ENCODE data around the gene TBC1D16. TPM values are rescaled to one million over a fixed set of nuclear protein-coding genes. Genes with fewer than 3 reads are reported as not detected.

TBC1D16 gene
- total RNA-seq, 1 experiment from 2014 or later, result 85.8 TPM

GRCh38 chr17:79937391-79938335, 98.0 kb downstream of the TBC1D16 start:
- no peaks in the 10 kb centered on the region for H3K9me3 Mint-ChIP-seq
- no peak overlapping the region for H2BK5ac ChIP-seq (ENCODE audit: insufficient read length, low read length)
- no peaks in the 10 kb centered on the region for H3K27me3 ChIP-seq (ENCODE audit: insufficient read depth, low read length)
- H2BK15ac ChIP-seq (ENCODE audit: low read depth, low read length), result no peak overlapping the region
- no peak overlapping the region for H2BK120ac ChIP-seq (ENCODE audit: low read depth, low read length, poor library complexity, severe bottlenecking)
- TF ChIP-seq, protein P1, sequence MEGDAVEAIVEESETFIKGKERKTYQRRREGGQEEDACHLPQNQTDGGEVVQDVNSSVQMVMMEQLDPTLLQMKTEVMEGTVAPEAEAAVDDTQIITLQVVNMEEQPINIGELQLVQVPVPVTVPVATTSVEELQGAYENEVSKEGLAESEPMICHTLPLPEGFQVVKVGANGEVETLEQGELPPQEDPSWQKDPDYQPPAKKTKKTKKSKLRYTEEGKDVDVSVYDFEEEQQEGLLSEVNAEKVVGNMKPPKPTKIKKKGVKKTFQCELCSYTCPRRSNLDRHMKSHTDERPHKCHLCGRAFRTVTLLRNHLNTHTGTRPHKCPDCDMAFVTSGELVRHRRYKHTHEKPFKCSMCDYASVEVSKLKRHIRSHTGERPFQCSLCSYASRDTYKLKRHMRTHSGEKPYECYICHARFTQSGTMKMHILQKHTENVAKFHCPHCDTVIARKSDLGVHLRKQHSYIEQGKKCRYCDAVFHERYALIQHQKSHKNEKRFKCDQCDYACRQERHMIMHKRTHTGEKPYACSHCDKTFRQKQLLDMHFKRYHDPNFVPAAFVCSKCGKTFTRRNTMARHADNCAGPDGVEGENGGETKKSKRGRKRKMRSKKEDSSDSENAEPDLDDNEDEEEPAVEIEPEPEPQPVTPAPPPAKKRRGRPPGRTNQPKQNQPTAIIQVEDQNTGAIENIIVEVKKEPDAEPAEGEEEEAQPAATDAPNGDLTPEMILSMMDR (conservative IDR thresholded peaks at IDR 0.05), result no peak
- peaks cover 15 to 31% (median 24%) of the 10 kb centered on the region in 3 experiments for H3K36me3 Mint-ChIP-seq (ENCODE audit: insufficient read depth in 1 of 3, low read depth in 3 of 3)
- H3K27me3 Mint-ChIP-seq (ENCODE audit: low read depth), result peaks cover 6% of the 10 kb centered on the region
- no peaks in the 10 kb centered on the region for H3K79me1 ChIP-seq (ENCODE audit: insufficient read depth, low read depth, low read length, poor library complexity, severe bottlenecking)
- H2BK20ac ChIP-seq (ENCODE audit: low read depth, low read length, poor library complexity, severe bottlenecking), result no peak overlapping the region
- H3K4me1 ChIP-seq (ENCODE audit: insufficient read depth, low read length), result peaks cover 3% of the 10 kb centered on the region
- no peak overlapping the region for H3K18ac ChIP-seq (ENCODE audit: insufficient read length, low read depth, low read length)
- peaks cover 50 to 60% of the 10 kb centered on the region in 2 experiments for H3K4me1 Mint-ChIP-seq
- no peak overlapping the region for H4K8ac ChIP-seq (replicated peaks; ENCODE audit: insufficient read length, low read depth, low read length)
- no peak overlapping the region for H3K9ac ChIP-seq (ENCODE audit: extremely low read depth, insufficient read length, low read length)
- H3K23ac ChIP-seq (ENCODE audit: insufficient read length, low read depth, low read length), result no peak overlapping the region
- H3K79me2 ChIP-seq (ENCODE audit: insufficient read depth, low read length), result no peaks in the 10 kb centered on the region
- H4K91ac ChIP-seq (ENCODE audit: insufficient read length, low read depth, low read length), result no peak overlapping the region
- no peak overlapping the region for H3K4me2 ChIP-seq (ENCODE audit: insufficient read depth, insufficient read length, low read length)
- H3K27ac Mint-ChIP-seq, result peak overlapping the region; percentile 6 to 79 (median 57); a peak in 4 of 7 replicates
- H3K23me2 ChIP-seq (ENCODE audit: insufficient read length, low read depth, low read length, poor library complexity, severe bottlenecking), result no peaks in the 10 kb centered on the region
- no peak overlapping the region for H3K27ac ChIP-seq (ENCODE audit: insufficient read length, low read depth, low read length)
- H2AFZ ChIP-seq (ENCODE audit: low read length), result no peak overlapping the region
- H2AK5ac ChIP-seq (ENCODE audit: insufficient read length, low read length), result no peak overlapping the region
- no peak overlapping the region for H2BK12ac ChIP-seq (ENCODE audit: insufficient read length, low read depth, low read length)
- no peak overlapping the region for H3K4ac ChIP-seq (ENCODE audit: low read depth, low read length)
- no peak overlapping the region for H3T11ph ChIP-seq (ENCODE audit: low read length)
- H3K9me3 ChIP-seq (ENCODE audit: control insufficient read depth, low read depth, low read length), result no peaks in the 10 kb centered on the region
- no peak overlapping the region; the same call in 1 of the 2 replicates for H3K14ac ChIP-seq (ENCODE audit: insufficient read depth, low read length)
- no peak overlapping the region for H3K56ac ChIP-seq (ENCODE audit: insufficient read length, low read depth, low read length)
- WGBS (ENCODE audit: extremely low coverage, insufficient read length, low lambda C conversion rate), result no CpG with 5 or more reads among the region's 37 CpGs
- no peaks in the 10 kb centered on the region for H4K20me1 ChIP-seq (ENCODE audit: control insufficient read depth, insufficient read depth, insufficient read length)
- DNase-seq, result no peak
- no peak overlapping the region for H4K5ac ChIP-seq (ENCODE audit: insufficient read length, low read depth, low read length)
- no peak overlapping the region for H3K4me3 Mint-ChIP-seq
